ENCODE results near the gene CAPN11.

- TF ChIP-seq CTCF (conservative IDR thresholded peaks at IDR 0.05; ENCODE audit: low read length), result no peak
- no peak for TF ChIP-seq EZH2phosphoT487 (IDR thresholded peaks at IDR 0.05; ENCODE audit: borderline replicate concordance, low read depth, low read length)
Measured at GRCh38 chr6:44183783-44184182, 25.2 kb downstream of the CAPN11 start.

Measured in OCI-LY7 (cell line).